GM21381 (cell line): ENCODE data around the gene TENM4.
"Not testable (repeated sequence)": the region's sequence is repeated elsewhere in the genome, so short reads cannot be mapped to it uniquely, and the experiment has no call there.

Experiments
- ATAC-seq: cut with Tn5 transposase; IDR thresholded peaks from one replicate; pipeline ENCODE4 v1.9.1; 2021; ENCODE audit warnings: mild to moderate bottlenecking, moderate library complexity; ENCODE audit not compliant: unreplicated experiment

TENM4 gene

DNA sequence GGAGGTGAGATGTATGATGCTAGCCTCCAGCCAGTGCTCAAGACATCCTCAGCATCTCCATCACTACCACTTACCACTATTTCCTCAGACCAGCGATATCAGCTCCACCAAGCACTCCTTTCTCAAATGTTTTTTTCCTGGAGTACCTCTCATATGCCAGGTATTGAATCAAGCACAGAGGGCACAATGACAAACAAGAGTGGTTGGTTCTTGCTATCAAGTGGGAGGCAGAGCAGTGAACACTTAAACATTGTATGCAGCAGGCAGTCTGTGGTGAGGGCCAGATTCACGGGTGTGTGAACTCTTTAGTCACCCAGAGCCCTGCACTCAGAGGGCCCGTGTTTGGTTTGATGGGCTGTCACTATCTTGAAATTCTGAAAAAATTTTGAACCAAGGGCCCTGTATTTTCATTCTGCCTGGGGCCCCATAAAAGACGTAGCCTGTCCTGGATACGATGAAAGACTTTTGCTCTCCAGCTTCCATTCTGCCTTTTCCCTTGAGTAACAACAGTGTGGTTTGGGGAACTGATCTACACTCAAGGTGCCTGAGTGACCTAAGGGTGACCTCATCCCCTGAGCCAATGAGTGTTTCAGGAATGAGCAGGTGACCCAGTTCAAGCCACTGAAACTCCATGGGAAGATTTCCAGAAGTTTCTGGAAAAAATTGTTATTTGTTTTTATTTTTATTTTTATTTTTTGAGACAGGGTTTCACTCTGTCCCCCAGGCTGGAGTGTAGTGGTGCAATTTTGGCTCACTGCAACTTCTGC is 517.8 kb downstream of the TENM4 start:
- no peak for ATAC-seq

DNA sequence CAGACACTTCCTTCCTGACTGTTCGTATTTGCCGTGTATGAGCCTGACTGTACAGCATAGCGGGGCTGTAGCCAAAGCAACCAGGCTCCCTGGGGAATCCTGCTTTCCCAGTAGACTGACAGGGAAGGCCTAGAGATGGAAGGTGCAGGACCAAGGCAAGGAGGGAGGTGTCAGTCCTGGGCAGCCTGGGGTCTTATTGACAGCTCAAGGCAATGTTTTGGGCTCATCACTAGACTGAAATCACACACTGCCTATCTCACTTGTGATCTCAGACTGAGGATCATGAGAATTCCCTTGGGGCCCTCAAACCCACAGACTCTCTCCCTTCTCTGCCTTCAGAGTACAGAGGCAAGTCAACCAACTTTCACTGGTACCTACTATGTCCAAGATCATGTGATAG is 519.3 kb downstream of the TENM4 start:
- no peak for ATAC-seq

DNA sequence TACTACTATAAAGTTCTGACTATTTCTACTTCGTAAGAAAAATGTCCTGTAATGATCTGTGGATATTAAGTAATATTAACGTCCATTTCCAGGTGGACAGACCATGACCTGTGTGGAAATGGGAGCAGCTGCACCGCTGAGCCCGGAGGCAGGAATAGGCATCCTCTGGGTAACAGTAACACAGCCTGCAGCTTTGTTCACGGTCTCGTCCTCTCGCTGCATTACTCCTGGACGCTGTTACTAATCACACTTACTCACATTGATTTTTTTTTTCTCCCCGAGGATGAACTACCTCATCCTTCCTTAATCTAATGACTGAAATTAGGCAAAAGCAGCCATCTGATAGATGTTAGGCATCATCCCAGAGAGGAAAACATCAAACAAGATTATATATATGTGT is 520.5 kb downstream of the TENM4 start:
- ATAC-seq: no peak

DNA sequence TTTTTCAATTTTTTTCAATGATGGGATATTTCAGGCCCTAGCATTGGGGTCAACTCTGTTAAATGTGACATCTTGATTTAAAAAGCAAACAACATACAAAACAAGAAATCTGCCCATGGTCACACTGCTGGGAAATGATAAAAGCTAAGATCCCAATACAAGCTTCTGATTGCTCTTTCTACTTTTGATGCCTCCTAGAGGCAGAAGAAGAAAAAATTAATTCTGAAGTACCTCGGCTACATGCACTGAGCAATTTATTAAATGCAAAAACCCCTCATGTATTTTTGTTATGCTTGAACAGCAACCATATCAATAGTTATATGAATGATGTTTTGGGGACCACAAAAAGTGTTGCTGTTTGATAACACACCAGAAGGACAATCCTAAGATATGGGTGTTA is 524.1 kb downstream of the TENM4 start:
- ATAC-seq: no peak

DNA sequence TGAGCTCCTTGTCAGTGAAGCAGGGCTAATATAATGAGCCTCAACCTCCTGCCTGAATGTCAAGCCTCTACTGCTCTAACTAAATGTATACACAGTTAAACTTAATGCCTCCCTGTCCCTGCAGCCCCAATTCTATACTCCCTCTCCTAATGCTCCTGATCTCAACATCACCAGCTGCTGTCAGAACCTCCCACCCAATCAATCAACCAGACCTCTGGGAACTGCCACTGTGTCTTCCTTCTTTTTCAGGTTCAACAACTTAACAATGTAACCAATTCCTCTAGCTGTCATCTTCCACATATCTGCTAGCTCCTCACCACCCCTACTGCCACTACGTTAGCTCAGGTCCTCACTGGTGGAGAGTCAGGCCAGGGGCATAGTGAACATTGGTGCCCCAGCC is 526.3 kb downstream of the TENM4 start:
- ATAC-seq: no peak

DNA sequence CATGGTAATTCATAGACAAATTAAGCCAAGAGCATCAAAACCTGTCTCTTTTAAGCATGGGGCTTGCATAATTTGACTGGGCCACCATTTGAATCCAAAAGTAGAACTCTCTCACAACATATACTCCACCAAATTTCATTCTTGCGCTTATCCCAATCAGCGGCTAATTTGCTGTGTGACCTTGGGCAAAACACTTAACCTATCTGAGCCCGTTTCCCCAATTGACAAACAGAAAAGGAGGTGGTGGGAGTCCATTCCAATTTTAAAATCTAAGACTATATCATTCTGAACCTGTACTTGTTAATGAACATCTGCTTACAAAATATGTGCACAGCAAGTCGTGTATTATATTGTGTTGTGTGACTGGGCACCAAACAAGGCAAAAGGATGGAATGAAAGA is 528.1 kb downstream of the TENM4 start:
- no peak for ATAC-seq

DNA sequence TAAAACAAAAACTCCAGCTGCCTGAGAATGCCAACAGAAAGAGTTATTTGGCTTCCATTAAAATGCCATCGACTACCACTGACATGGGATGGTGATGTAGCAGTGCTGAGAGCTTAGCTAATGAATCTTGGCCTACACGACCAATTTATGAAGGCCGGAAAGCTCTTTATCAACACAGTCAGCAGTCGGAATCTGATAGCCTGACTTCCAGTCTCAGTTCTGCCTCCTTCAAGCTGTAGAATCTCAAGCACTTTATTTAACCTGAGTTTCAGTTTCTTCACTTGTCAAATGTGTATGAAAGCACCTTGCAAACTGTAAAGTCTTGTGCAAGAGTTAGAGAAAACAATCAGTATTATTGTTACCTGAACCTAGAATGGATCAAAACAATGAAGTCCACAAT is 530.5 kb downstream of the TENM4 start:
- ATAC-seq: no peak

DNA sequence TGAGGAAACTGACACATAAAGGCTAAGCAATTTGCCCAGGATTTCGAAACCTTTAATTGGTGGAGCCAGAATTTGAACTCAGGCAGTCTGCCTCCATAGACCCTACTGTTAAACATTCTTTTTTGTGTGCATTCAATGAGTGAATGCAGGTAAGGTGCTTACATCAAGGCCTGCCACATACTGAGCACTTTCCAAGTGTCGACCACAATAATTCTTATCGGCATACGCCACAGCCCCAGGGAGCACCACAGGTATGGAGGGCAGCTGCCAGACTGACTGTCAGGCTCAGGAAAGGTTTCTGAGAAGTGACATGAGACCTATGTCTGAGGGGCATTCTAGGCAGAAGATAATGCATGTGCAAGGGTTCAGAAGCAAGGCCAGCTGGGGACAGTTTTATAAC is 531.4 kb downstream of the TENM4 start:
- ATAC-seq: no peak

DNA sequence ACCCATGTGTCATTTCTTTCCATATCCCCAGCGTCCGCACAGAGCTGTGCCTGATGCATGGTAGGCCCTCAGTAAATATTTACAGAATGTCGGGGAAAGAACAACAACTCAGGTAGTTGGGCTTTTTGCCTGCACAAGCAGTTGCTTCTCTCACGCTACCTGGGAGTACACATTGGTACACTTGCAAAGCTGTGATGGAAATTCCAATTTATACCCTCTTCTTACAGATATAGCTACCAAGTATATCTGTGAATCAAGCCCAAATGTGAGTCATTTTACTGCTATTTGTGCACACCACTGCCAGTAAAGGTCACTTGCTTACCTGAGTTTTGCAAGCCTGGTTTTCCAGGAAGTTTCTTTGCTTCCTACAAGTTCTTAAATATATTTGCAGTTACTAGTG is 533.2 kb downstream of the TENM4 start:
- no peak for ATAC-seq

DNA sequence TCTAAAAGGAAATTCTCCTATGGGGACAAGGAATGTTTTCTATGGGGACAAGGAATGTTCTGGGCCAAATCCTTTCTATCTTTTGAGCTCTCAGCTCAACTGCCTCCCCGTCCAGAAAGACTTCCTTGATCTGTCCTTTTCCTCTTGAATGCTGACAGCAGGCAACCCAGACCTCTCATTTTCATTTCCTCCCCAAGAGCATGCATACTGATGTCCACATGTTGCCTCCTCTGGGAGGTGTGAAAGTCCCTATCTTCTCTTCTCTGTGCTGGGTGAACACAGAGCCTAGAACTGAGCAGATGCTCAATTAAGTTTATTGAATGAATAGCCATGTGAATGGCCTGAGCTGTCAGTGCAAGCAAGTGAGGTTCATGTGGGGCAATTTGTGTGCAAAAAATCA is 534.3 kb downstream of the TENM4 start:
- ATAC-seq: no peak

DNA sequence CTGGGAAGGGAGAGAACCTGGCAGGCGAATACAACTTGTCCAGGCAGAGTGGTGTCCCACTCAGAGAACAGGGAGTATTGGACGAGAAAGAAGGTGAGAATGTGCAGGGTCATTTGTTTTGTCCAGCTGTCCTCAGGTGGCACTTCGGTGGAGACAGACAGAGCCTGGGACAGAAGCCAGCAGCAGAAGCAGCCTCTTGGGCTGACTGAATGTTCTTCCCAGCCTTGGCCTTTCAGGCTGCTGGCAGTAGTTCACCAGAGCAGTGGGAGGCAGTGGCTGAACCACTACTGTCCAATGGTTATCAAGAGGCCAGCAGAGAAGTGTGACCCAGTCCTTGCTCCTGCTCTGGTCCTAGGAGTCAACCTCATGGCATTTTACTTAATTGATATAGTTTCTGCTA is 535.1 kb downstream of the TENM4 start:
- no peak for ATAC-seq

DNA sequence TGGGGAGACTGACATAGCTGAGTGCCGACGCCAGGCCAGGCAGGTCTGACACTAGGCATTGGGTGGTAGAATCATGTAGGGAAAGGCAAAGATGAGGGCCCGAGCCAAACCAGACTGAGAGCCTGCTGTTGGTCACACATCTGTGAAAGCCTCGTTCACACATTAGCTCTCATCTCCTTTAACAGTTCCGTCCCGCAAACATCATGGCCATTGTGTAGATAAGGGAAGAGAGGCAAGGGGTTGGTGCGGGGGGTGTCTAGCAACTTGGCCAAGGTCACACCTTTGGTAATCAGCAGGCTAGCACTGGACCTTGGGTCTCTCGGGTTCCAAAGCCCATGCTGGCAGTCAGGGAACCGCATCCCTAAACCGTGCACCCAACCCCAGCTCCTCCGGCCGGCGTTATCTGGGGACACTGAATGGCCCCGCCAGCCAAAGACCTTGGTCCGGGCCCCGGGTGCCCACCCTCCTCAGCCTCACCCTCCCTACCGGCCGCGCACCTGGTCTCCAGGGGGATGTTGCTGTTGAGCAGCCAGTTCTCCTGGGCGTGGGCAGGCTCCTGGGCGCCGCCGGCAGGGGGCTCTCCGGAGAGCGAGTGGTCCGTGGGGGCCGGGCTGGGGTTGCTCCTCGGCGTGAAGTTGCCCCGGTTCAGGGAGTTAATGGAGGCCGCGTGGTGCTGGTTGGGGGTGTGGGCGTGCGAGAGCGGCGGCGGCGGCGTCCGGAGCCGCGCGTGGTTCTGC is 537.9 kb downstream of the TENM4 start:
- ATAC-seq: no peak

DNA sequence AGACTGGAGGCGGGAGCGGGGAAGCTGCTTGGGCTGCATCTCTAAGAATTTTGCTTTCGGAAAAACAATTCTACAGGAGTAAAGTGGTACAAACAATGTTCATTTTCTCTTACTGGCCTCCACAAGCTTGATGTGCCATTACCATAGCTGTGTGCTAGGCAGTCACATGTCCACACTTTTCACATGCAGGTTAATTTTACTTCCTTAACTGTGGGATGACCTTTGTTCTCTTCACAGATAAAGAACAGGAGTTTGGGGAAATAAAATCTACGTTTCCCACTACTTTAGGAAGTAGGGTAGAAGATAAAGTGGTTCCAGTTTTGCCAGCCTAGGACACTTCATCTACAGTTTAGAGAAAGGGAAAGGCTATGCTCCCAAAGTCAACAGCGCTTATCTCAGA is 539.0 kb downstream of the TENM4 start:
- ATAC-seq: no peak

DNA sequence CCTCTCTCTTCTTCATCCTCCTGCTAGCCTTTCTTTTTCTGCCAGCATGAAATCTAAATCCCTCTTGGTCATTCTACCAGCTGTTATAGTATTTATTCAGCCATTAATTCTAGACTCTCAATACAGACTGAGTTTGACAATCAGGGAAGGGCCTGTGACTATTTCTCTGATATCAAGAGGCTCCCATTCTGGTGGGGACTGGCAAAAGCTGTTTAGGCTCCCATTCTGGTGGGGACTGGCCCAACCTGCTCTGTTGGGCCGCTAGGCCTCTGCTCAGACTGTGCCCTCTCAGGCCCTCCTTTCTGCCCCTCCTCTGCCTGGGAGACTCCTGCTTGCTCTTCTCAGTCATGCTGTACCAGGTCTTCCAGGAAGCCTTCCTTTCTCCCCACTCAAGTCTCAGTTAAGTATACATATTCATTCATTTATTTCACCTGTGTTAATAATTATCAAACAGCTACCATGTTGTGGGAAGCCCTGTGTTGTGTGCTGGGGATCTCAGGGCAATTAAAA is 542.5 kb downstream of the TENM4 start:
- no peak for ATAC-seq

DNA sequence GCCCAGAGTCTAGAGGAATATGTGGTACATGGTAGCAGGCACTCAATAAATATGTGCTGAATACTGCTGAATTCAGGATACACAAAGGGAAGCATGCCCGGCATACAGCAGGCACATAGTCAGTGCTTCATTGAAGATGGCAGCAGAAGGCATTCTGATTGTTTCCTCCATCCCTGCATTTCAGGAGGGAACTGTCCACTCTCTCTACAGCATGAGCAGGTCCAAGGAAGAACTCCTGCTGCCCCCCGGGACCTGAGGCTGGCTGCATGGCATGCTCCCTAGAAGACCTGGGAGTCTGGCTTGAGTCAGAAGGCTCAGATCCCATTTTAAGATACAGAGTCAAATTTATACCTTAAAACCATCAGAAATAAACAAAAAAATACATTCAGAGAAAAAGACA is 546.8 kb downstream of the TENM4 start:
- ATAC-seq: no peak

DNA sequence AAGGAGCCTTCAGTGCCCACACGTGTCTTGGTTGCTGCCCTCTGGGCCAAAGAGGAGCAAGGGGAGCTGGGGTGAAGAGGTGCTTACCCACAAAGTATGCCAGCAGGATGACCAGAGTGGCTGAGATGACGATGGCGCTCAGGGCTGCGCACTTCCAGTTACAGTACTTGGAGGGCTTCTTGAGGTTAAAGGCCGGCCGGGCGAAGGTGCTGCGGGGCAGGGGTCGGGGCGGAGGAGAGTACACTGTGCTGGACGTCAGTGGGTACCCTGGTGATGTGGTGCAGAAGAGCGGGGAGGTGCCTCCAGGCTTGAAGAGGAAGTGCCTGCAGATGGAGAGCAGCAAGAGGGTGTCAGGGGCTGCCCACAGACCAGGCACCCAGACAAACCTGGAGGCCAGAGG is 551.1 kb downstream of the TENM4 start:
- no peak for ATAC-seq

DNA sequence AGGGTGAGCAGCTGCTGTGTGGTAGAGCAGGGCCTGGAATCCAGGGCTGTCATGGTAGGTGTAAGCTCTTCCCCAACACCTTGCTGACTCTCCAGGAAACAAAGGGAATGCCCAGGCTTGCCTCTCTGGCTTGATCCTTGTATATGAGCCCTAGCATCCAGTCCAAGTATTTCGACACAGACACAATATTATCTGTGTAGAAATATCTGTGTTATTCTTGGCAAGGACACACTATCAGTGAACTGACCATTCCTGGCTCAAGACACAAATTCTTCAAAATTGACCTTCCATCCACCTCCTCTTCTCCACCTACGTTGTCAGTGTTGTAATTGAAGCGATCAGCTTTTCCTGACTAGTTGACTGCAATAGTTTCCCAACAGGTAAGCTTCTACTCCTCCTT is 554.2 kb downstream of the TENM4 start:
- ATAC-seq: no peak

DNA sequence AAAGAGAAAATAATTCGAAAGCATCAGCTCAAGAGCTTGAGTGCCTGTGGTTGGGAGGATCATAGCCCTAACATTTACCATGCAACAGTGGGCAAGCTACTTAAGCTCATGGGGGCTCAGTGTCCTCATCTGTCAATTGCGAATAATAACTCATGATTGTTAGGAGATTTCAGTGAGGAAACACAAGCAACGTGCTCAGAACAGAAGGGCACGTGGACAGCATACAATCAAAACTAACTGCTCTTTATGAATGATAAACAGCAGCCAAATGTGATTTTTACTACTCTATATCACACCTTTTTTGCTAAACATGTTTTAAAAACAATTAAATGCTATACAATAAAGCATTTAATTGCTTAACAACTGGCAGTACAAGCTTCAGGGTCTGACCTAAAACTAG is 556.1 kb downstream of the TENM4 start:
- ATAC-seq: no peak

DNA sequence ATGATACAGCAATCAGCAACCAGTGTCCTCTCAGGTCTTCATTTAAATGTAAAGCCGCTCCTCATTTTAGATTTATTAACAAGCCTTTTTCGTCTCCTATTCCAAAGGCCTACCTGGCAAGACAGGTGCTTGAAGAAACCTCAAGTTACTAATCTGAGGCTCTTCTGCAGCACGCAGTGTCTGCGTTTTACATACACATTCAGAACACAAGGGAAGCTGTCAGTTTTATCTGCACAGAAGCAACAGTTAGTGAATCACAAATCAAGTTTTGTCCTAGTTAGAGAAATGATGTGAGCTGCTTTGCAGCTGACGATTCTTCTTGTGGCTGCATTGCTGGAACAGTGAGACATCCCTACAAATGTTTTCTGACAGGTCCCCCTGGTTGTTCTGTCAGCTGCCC is 557.3 kb downstream of the TENM4 start:
- ATAC-seq: no peak

DNA sequence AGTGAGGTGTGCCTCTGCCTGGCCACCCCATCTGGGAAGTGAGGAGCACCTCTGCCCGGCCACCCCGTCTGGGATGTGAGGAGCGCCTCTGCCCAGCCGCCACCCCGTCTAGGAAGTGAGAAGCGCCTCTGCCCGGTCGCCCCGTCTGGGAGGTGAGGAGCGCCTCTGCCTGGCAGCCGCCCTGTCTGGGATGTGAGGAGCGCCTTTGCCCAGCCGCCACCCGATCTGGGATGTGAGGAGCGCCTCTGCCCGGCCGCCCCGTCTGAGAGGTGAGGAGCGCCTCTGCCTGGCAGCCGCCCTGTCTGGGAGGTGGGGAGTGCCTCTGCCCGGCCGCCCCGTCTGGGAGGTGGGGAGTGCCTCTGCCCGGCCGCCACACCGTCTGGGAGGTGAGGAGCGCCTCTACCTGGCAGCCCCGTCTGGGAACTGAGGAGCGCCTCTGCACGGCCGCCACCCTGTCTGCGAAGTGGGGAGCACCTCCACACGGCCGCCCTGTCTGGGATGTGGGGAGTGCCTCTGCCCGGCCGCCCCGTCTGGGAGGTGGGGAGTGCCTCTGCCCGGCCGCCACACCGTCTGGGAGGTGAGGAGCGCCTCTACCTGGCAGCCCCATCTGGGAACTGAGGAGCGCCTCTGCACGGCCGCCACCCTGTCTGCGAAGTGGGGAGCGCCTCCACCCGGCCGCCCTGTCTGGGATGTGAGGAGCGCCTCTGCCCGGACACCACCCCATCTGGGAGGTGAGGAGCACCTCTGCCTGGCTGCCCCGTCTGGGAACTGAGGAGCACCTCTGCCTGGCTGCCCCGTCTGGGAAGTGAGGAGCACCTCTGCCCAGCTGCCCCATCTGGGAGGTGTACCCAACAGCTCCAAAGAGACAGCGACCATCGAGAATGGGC is 561.5 kb downstream of the TENM4 start:
- ATAC-seq: not testable (repeated sequence)

DNA sequence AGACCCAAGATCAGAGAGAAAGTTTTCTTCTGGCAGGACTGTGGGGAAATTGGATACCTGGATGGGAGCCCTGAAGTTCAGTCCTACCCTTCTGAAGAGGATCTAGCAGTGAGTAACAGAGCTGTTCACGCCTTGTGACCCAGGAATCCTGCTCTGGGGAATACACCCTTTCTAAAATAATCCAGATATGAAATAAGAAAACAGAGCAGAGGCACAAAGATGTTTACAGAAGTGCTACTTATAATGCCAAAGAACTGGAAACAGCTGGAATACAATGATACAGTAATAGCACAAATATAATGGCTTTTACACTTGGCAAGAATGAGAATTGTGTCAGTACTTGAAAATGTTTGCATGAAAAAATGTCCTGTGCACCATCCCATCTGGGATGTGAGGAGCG is 562.2 kb downstream of the TENM4 start:
- no peak for ATAC-seq
